ENCODE results near the gene OPN5.

OPN5 gene

GRCh38 chr6:47832386-47833100 is 50.7 kb downstream of the OPN5 start:
- no peak for TF ChIP-seq CTCF (IDR thresholded peaks at IDR 0.05; ENCODE audit: borderline replicate concordance, insufficient read depth, low read depth, low read length)
- H3K4me3 ChIP-seq (ENCODE audit: low read depth, low read length) = no peak overlapping the region

GRCh38 chr6:47834196-47834595 is 52.4 kb downstream of the OPN5 start:
- no peak for TF ChIP-seq CTCF (IDR thresholded peaks at IDR 0.05; ENCODE audit: borderline replicate concordance, insufficient read depth, low read depth, low read length)
- H3K4me3 ChIP-seq (ENCODE audit: low read depth, low read length) = no peak overlapping the region

GRCh38 chr6:47836046-47836445 is 54.2 kb downstream of the OPN5 start:
- no peak overlapping the region for H3K4me3 ChIP-seq (ENCODE audit: low read depth, low read length)
- no peak for TF ChIP-seq CTCF (IDR thresholded peaks at IDR 0.05; ENCODE audit: borderline replicate concordance, insufficient read depth, low read depth, low read length)

GRCh38 chr6:47836639-47837038 is 54.8 kb downstream of the OPN5 start:
- no peak for TF ChIP-seq CTCF (IDR thresholded peaks at IDR 0.05; ENCODE audit: borderline replicate concordance, insufficient read depth, low read depth, low read length)
- H3K4me3 ChIP-seq (ENCODE audit: low read depth, low read length) = no peak overlapping the region

- no peak for TF ChIP-seq CTCF (IDR thresholded peaks at IDR 0.05; ENCODE audit: borderline replicate concordance, insufficient read depth, low read depth, low read length)
- no peak overlapping the region for H3K4me3 ChIP-seq (ENCODE audit: low read depth, low read length)
Observed at GRCh38 chr6:47839645-47840044, 57.8 kb downstream of the OPN5 start.

- no peak for TF ChIP-seq CTCF (IDR thresholded peaks at IDR 0.05; ENCODE audit: borderline replicate concordance, insufficient read depth, low read depth, low read length)
- H3K4me3 ChIP-seq (ENCODE audit: low read depth, low read length) = no peak overlapping the region
Observed at GRCh38 chr6:47844881-47845280, 63.0 kb downstream of the OPN5 start.

- no peak for TF ChIP-seq CTCF (IDR thresholded peaks at IDR 0.05; ENCODE audit: borderline replicate concordance, insufficient read depth, low read depth, low read length)
- no peak overlapping the region for H3K4me3 ChIP-seq (ENCODE audit: low read depth, low read length)
Observed at GRCh38 chr6:47846752-47847151, 64.9 kb downstream of the OPN5 start.

Data from GM12875 (cell line).